ENCODE data around the gene PLOD1.
"Not testable (repeated sequence)": the region's sequence is repeated elsewhere in the genome, so short reads cannot be mapped to it uniquely, and the experiment has no call there.

- TF ChIP-seq, protein P1, sequence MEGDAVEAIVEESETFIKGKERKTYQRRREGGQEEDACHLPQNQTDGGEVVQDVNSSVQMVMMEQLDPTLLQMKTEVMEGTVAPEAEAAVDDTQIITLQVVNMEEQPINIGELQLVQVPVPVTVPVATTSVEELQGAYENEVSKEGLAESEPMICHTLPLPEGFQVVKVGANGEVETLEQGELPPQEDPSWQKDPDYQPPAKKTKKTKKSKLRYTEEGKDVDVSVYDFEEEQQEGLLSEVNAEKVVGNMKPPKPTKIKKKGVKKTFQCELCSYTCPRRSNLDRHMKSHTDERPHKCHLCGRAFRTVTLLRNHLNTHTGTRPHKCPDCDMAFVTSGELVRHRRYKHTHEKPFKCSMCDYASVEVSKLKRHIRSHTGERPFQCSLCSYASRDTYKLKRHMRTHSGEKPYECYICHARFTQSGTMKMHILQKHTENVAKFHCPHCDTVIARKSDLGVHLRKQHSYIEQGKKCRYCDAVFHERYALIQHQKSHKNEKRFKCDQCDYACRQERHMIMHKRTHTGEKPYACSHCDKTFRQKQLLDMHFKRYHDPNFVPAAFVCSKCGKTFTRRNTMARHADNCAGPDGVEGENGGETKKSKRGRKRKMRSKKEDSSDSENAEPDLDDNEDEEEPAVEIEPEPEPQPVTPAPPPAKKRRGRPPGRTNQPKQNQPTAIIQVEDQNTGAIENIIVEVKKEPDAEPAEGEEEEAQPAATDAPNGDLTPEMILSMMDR (conservative IDR thresholded peaks at IDR 0.05) = not testable (repeated sequence)
- TF ChIP-seq EZH2 (IDR thresholded peaks at IDR 0.05; ENCODE audit: low read depth) = not testable (repeated sequence)
Observed at GRCh38 chr1:11939794-11940193, 5.3 kb downstream of the PLOD1 start.
